ENCODE measurements around the gene CNPPD1. TPM values are rescaled to one million over a fixed set of nuclear protein-coding genes. Genes with fewer than 3 reads are reported as not detected.
A peak's percentile ranks its signal among the peaks of the same experiment; 100 is the strongest.

The CNPPD1 gene
- total RNA-seq, result 10 to 100 TPM; 60.4 to 67.0 TPM

GRCh38 chr2:219176818-219177551 is at the start of gene CNPPD1:
Gene CNPPD1 (minus strand): TSS chr2:219176925. CDS start chr2:219176828, 97 bp downstream.
- Mint-ChIP-seq H3K4me1 (peaks cover 26% of the 10 kb centered on the region), H3K4me3 (peak within 1 kb of the TSS; percentile 99), H3K9me3 (no peaks in the 10 kb centered on the region), H3K27ac (peak within 1 kb of the TSS; percentile 98), H3K27me3 (no peaks in the 10 kb centered on the region), H3K36me3 (ENCODE audit: low read depth) (peaks cover 89% of the 10 kb centered on the region)
- peak; percentile 80 for ATAC-seq (replicated peaks)

- ATAC-seq (replicated peaks), result no peak
- Mint-ChIP-seq H3K36me3 (ENCODE audit: low read depth) (peaks cover 97% of the 10 kb centered on the region), H3K27ac (peak overlapping the region; percentile 14), H3K4me3 (no peak overlapping the region), H3K4me1 (no peaks in the 10 kb centered on the region), H3K9me3 (no peaks in the 10 kb centered on the region), H3K27me3 (no peaks in the 10 kb centered on the region)
Observed at GRCh38 chr2:219225350-219225749, 48.6 kb upstream of the CNPPD1 start.

GRCh38 chr2:219223831-219224610 is 47.3 kb upstream of the CNPPD1 start:
- peak overlapping the region; percentile 14 for H3K27ac Mint-ChIP-seq
- H3K27me3 Mint-ChIP-seq, result no peaks in the 10 kb centered on the region
- H3K9me3 Mint-ChIP-seq, result no peaks in the 10 kb centered on the region
- no peak overlapping the region for H3K4me3 Mint-ChIP-seq
- peaks cover 98% of the 10 kb centered on the region for H3K36me3 Mint-ChIP-seq (ENCODE audit: low read depth)
- ATAC-seq (replicated peaks), result no peak
- H3K4me1 Mint-ChIP-seq, result no peaks in the 10 kb centered on the region

- peaks cover 96% of the 10 kb centered on the region for H3K36me3 Mint-ChIP-seq (ENCODE audit: low read depth)
- no peaks in the 10 kb centered on the region for H3K9me3 Mint-ChIP-seq
- ATAC-seq (replicated peaks), result no peak
- no peaks in the 10 kb centered on the region for H3K4me1 Mint-ChIP-seq
- no peaks in the 10 kb centered on the region for H3K27me3 Mint-ChIP-seq
- no peak overlapping the region for H3K4me3 Mint-ChIP-seq
- H3K27ac Mint-ChIP-seq, result no peak overlapping the region
Observed at GRCh38 chr2:219221957-219222518, 45.3 kb upstream of the CNPPD1 start.

GRCh38 chr2:219220652-219221402 is 44.1 kb upstream of the CNPPD1 start:
- H3K4me3 Mint-ChIP-seq, result no peak overlapping the region
- H3K9me3 Mint-ChIP-seq, result no peaks in the 10 kb centered on the region
- peak overlapping the region; percentile 34 for H3K27ac Mint-ChIP-seq
- peaks cover 8% of the 10 kb centered on the region for H3K4me1 Mint-ChIP-seq
- ATAC-seq (replicated peaks), result no peak
- H3K36me3 Mint-ChIP-seq (ENCODE audit: low read depth), result peaks cover 96% of the 10 kb centered on the region
- no peaks in the 10 kb centered on the region for H3K27me3 Mint-ChIP-seq

- peak overlapping the region; percentile 34 for H3K27ac Mint-ChIP-seq
- no peaks in the 10 kb centered on the region for H3K27me3 Mint-ChIP-seq
- H3K4me3 Mint-ChIP-seq, result peak overlapping the region; percentile 93
- H3K4me1 Mint-ChIP-seq, result peaks cover 8% of the 10 kb centered on the region
- no peaks in the 10 kb centered on the region for H3K9me3 Mint-ChIP-seq
- peaks cover 96% of the 10 kb centered on the region for H3K36me3 Mint-ChIP-seq (ENCODE audit: low read depth)
- ATAC-seq (replicated peaks), result no peak
Observed at GRCh38 chr2:219219784-219220532, 43.2 kb upstream of the CNPPD1 start.

GRCh38 chr2:219218732-219219701 is 42.3 kb upstream of the CNPPD1 start, which contains the start of gene ABCB6:
Gene ABCB6 (minus strand): TSS chr2:219218958. CDS start chr2:219218673, 285 bp downstream.
- Mint-ChIP-seq H3K9me3 (no peaks in the 10 kb centered on the region), H3K4me3 (peak within 1 kb of the TSS; percentile 93), H3K27me3 (no peaks in the 10 kb centered on the region), H3K4me1 (peaks cover 8% of the 10 kb centered on the region), H3K36me3 (ENCODE audit: low read depth) (peaks cover 96% of the 10 kb centered on the region), H3K27ac (peak within 1 kb of the TSS; percentile 93)
- ATAC-seq (replicated peaks), result peak; percentile 88

- H3K27me3 Mint-ChIP-seq, result no peaks in the 10 kb centered on the region
- peaks cover 8% of the 10 kb centered on the region for H3K4me1 Mint-ChIP-seq
- no peaks in the 10 kb centered on the region for H3K9me3 Mint-ChIP-seq
- H3K4me3 Mint-ChIP-seq, result peak overlapping the region; percentile 93
- H3K27ac Mint-ChIP-seq, result peak overlapping the region; percentile 93
- H3K36me3 Mint-ChIP-seq (ENCODE audit: low read depth), result peaks cover 96% of the 10 kb centered on the region
- ATAC-seq (replicated peaks), result peak; percentile 59
Observed at GRCh38 chr2:219218217-219218731, 41.5 kb upstream of the CNPPD1 start.

GRCh38 chr2:219216535-219216915 is 39.8 kb upstream of the CNPPD1 start:
- Mint-ChIP-seq H3K27me3 (no peaks in the 10 kb centered on the region), H3K4me1 (peaks cover 8% of the 10 kb centered on the region), H3K9me3 (no peaks in the 10 kb centered on the region), H3K4me3 (peak overlapping the region; percentile 93), H3K27ac (no peak overlapping the region), H3K36me3 (ENCODE audit: low read depth) (peaks cover 96% of the 10 kb centered on the region)
- no peak for ATAC-seq (replicated peaks)

GRCh38 chr2:219215871-219216534 is 39.3 kb upstream of the CNPPD1 start:
- Mint-ChIP-seq H3K27me3 (no peaks in the 10 kb centered on the region), H3K36me3 (ENCODE audit: low read depth) (peaks cover 96% of the 10 kb centered on the region), H3K9me3 (no peaks in the 10 kb centered on the region), H3K4me3 (peak overlapping the region; percentile 93), H3K4me1 (peaks cover 8% of the 10 kb centered on the region), H3K27ac (no peak overlapping the region)
- no peak for ATAC-seq (replicated peaks)

GRCh38 chr2:219214786-219215185 is 38.1 kb upstream of the CNPPD1 start:
- no peaks in the 10 kb centered on the region for H3K9me3 Mint-ChIP-seq
- no peak overlapping the region for H3K4me3 Mint-ChIP-seq
- peaks cover 96% of the 10 kb centered on the region for H3K36me3 Mint-ChIP-seq (ENCODE audit: low read depth)
- H3K27ac Mint-ChIP-seq, result no peak overlapping the region
- peaks cover 9% of the 10 kb centered on the region for H3K4me1 Mint-ChIP-seq
- ATAC-seq (replicated peaks), result no peak
- H3K27me3 Mint-ChIP-seq, result no peaks in the 10 kb centered on the region

- no peaks in the 10 kb centered on the region for H3K9me3 Mint-ChIP-seq
- H3K27ac Mint-ChIP-seq, result peak overlapping the region; percentile 23
- no peak overlapping the region for H3K4me3 Mint-ChIP-seq
- no peaks in the 10 kb centered on the region for H3K27me3 Mint-ChIP-seq
- H3K4me1 Mint-ChIP-seq, result peaks cover 13% of the 10 kb centered on the region
- ATAC-seq (replicated peaks), result no peak
- peaks cover 96% of the 10 kb centered on the region for H3K36me3 Mint-ChIP-seq (ENCODE audit: low read depth)
Observed at GRCh38 chr2:219214141-219214540, 37.4 kb upstream of the CNPPD1 start.
